SK-MEL-5 (cell line): Measurements from ENCODE around the gene MYOD1. TPM values are rescaled to one million over a fixed set of nuclear protein-coding genes. Genes with fewer than 3 reads are reported as not detected.

Source experiments
- DNase-seq: peaks from one replicate; pipeline ENCODE4 v3.0.0-alpha.2; 2016; ENCODE audit warnings: low read depth, low spot score
- in situ Hi-C: cut with HindIII; loops from 2 replicates; pipeline ENCODE4 v1.10.0; 2016; ENCODE audit warnings: low sequenced_read_pairs, high pct_unique_total_duplicates, low pct_unique_long_range_greater_than_20kb
- total RNA-seq: library from RNA; depleted of rRNA; stranded (reverse); fragments of >200 nt; shearing (Covaris generic); gene quantifications from 2 replicates; pipeline ENCODE4 v1.2.3, GENCODE V29; 2014

Gene MYOD1
- total RNA-seq, 1 experiment from 2014 or later, result not detected

DNA sequence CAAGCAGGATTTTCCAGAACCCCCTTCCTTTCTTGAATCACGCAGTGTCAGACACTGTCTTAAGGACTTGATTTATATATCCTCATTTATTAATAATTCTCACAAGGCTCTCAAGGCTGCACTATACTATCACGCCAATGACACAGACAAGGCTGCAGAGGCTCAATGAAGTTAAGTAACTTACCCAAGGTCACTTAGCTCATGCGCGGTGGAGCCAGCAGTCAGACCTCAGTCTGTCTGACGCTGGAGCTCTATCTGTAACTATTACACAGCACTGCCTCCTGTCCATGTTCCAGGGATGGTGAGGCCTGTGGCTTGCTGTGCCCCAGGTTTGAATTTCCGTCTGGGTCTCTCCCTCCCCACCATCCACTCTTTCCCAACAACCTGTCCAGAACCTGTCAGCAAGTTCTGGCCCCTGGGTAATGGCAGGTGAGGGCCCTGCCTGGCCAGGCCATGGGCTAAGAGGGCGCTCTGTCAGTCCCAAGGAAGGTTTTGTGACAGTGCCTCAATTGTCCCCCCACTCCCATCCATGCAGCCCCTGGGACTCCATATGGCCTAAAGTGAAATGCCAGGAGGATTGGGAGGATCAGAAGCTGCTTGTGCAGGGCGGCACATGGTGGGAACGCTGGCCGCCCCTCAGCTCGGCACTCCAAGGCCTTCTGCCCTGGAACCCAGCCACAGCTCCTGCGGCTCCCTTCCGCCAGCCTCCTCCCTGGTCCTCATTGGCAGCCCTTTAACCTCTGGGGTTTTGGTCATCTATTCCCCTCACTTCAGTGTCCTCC lies 23.8 kb downstream of the MYOD1 start:
- in situ Hi-C loops, result no loop called here

DNA sequence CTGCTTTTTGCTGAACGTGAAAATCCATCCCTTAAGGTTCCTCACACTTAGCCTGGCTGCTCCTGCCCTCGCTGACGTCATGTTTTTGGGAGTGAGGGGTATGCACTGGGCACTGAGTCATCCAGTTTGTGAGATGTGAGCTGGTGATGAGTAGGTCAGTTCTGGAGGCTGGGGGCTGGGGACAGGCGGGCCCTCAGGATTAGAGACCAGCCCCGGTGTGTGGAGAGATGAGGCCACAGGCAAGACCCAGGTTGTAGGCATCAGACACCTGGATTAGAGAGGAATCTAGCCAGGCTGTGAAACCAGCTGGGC lies 24.4 kb downstream of the MYOD1 start:
- no peak for DNase-seq

More for the DNA sequence above, 23.8 kb downstream of the MYOD1 start:
- no peak for DNase-seq

GRCh38 chr11:17744151-17744940 lies 25.0 kb downstream of the MYOD1 start:
- in situ Hi-C loops, result no loop called here
- no peak for DNase-seq

More for the DNA sequence above, 24.4 kb downstream of the MYOD1 start:
- in situ Hi-C loops, result no loop called here

- no peak for DNase-seq
- in situ Hi-C loops, result no loop called here
Measured at GRCh38 chr11:17745023-17745772, 25.8 kb downstream of the MYOD1 start.

DNA sequence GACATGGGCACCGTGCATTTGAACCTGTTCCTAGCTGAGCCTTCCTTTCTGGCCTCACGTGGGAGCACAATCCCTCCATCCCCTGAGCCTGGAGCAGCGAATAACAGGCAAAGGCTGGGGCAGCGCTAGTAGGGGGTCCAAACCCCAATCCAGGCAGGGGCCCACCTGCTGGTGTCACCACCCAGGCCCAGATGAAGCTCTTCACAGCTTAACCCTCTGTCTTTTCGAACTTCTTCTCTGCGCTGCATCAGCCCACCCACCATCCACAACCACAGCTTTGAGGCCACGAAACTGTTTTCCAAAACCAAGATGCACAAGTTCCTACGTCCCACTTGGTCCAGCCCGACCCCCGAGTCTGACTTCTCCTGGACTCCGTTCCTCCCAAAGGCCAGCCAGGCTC lies 26.7 kb downstream of the MYOD1 start:
- in situ Hi-C loops, result no loop called here
- DNase-seq, result no peak

GRCh38 chr11:17747131-17747955 lies 28.0 kb downstream of the MYOD1 start:
- DNase-seq, result no peak
- in situ Hi-C loops, result no loop called here

- no peak for DNase-seq
- in situ Hi-C loops, result no loop called here
Measured at GRCh38 chr11:17748044-17748443, 28.7 kb downstream of the MYOD1 start.

DNA sequence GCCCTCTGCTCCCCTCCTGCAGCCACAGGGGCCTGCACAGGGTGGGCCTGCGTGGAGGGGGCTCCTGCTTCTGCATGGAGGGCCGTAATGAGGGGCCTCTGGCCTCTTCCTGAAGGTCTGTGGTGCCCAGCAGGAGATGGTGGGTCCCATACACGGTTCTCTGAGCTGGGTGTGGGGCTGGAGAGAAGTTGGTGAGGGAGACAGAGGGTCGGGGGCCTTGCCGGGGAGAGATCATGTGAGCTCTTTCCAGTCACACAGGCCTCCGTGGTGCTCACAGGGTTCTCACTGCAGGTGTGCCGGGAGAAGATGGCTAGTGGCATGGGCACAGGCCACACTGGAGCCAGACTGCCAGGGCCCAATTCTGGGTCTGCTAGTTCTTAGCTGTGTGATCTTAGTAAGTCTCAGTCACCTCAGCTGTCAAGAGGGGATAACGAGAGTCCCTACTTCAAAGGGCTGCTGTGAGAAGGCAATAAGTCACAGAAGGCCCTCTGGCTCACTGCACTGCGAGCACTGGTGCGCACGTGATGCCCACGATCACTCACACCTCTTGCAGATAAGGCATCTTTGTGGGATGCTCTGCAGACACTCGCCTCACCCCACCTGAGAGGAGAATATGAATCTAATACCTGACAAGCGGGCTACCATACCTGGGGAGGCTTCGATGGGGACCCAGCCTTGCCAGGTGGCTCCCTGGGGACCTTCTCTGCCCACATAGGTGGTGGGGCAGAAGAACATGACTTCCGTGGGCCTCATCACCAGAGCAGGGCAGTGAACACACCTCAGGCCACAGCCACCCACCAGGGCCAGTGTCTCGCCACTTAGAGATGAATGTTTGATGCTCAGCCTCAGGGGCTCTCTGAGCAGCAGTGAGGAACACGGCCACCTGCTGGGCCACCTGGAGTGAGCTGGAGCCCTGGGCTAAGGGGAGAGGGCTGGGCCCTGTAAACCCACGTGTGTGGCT lies 29.7 kb downstream of the MYOD1 start:
- DNase-seq, result no peak
- in situ Hi-C loops, result no loop called here

GRCh38 chr11:17750013-17750800 lies 30.8 kb downstream of the MYOD1 start:
- no peak for DNase-seq
- in situ Hi-C loops, result no loop called here

- in situ Hi-C loops, result no loop called here
- no peak for DNase-seq
Measured at GRCh38 chr11:17750801-17751165, 31.4 kb downstream of the MYOD1 start.

DNA sequence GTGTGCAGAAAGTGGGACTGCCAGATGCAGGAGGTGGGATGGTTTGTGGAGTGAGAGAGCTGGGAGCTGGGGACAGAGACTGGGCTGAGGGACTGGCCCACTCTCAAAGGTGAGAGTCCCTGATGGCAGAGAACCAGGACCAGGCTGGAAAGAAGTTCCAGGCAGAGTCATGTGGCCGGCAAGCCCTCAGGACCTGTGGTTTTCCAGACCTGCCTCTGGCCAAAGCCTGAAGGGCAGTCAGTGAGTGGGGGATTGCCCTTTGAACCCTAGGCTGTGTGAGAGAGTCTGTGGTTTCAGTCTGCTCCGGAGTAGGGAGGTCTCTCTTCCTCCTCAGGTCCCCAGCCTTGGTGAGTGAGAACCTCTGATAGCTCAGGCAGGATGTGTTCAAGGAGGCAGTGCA lies 32.2 kb downstream of the MYOD1 start:
- in situ Hi-C loops, result no loop called here
- no peak for DNase-seq

DNA sequence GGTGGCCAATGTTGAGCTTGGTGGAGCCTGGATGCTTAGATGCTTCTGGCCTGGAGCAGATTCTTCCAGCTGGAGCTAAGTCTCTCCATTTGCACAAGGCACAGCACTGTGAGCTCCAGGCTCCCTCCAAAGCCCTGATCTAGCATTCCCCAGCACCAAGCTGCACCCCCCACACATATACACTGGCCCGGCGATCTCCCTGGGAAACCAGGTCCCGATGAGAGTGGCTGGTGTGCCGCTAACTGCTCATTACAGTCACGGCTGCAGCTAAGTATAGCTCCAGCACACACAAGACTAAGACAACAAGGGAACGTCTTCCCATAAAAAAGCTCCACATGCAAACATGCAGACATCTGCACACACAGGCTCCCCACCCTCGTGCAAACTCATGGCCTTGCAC lies 32.8 kb downstream of the MYOD1 start:
- no peak for DNase-seq
- in situ Hi-C loops, result no loop called here

- no peak for DNase-seq
- in situ Hi-C loops, result no loop called here
Measured at GRCh38 chr11:17753153-17753552, 33.8 kb downstream of the MYOD1 start.

- DNase-seq, result no peak
- in situ Hi-C loops, result no loop called here
Measured at GRCh38 chr11:17753641-17754040, 34.3 kb downstream of the MYOD1 start.

- in situ Hi-C loops, result no loop called here
- no peak for DNase-seq
Measured at GRCh38 chr11:17755891-17756290, 36.5 kb downstream of the MYOD1 start.
